ENCODE measurements around the gene CABLES1.

Gene CABLES1

GRCh38 chr18:23127090-23127489 is 8.2 kb upstream of the CABLES1 start:
- Histone ChIP-seq H2BK15ac (ENCODE audit: low read length) (no peak overlapping the region), H3K14ac (ENCODE audit: low read length) (no peak overlapping the region), H3K4ac (ENCODE audit: low read length) (no peak overlapping the region), H3K27ac (replicated peaks; ENCODE audit: low read length) (no peak overlapping the region), H4K91ac (ENCODE audit: low read depth, low read length, poor library complexity) (no peak overlapping the region), H3K9me3 (replicated peaks in 1 of 2; ENCODE audit: control insufficient read depth in 2 of 2, insufficient read depth in 1 of 2, low read depth in 1 of 2, low read length in 2 of 2) (no peaks in the 10 kb centered on the region), H2BK120ac (ENCODE audit: low read depth, low read length) (no peak overlapping the region), H4K8ac (ENCODE audit: low read depth, low read length) (no peak overlapping the region), H2AK5ac (ENCODE audit: low read depth, low read length) (no peak overlapping the region), H3K79me1 (ENCODE audit: low read depth, low read length) (no peaks in the 10 kb centered on the region), H3K23ac (ENCODE audit: low read depth, low read length, poor library complexity) (no peak overlapping the region), H2BK5ac (ENCODE audit: low read length) (no peak overlapping the region), H3K18ac (ENCODE audit: low read length) (no peak overlapping the region), H2BK12ac (ENCODE audit: low read length) (no peak overlapping the region), H3K4me3 (ENCODE audit: low read length in 2 of 2) (no peak overlapping the region), H2AFZ (ENCODE audit: low read length) (no peak overlapping the region), H3K4me1 (ENCODE audit: control insufficient read depth in 2 of 2, insufficient read depth in 1 of 2, low read depth in 1 of 2, low read length in 2 of 2) (peaks cover 0 to 6% of the 10 kb centered on the region in 2 donors), H3K27me3 (ENCODE audit: control insufficient read depth in 3 of 3, insufficient read depth in 3 of 3, low read depth in 1 of 3, low read length in 3 of 3) (no peaks in the 10 kb centered on the region), H3K9ac (ENCODE audit: low read depth, low read length, poor library complexity) (no peak overlapping the region), H3K36me3 (replicated peaks in 1 of 2; ENCODE audit: control insufficient read depth in 2 of 2, insufficient read depth in 2 of 2, low read length in 2 of 2) (no peaks in the 10 kb centered on the region), H3K4me2 (ENCODE audit: insufficient read depth, low read length, poor library complexity, severe bottlenecking) (no peak overlapping the region)
- WGBS, 2 donors (ENCODE audit: extremely low coverage in 2 of 2, insufficient read length in 2 of 2, insufficient replicate concordance in 1 of 2), result no CpG with 5 or more reads among the region's 6 CpGs
- no peak for DNase-seq (ENCODE audit: low spot score)

- H3K4me3 ChIP-seq (ENCODE audit: low read length in 2 of 2), result no peak overlapping the region
- H2BK12ac ChIP-seq (ENCODE audit: low read length), result no peak overlapping the region
- H3K4me2 ChIP-seq (ENCODE audit: insufficient read depth, low read length, poor library complexity, severe bottlenecking), result no peak overlapping the region
- H2AK5ac ChIP-seq (ENCODE audit: low read depth, low read length), result no peak overlapping the region
- no peak overlapping the region for H3K14ac ChIP-seq (ENCODE audit: low read length)
- H3K23ac ChIP-seq (ENCODE audit: low read depth, low read length, poor library complexity), result no peak overlapping the region
- H4K8ac ChIP-seq (ENCODE audit: low read depth, low read length), result no peak overlapping the region
- H3K36me3 ChIP-seq (replicated peaks in 1 of 2; ENCODE audit: control insufficient read depth in 2 of 2, insufficient read depth in 2 of 2, low read length in 2 of 2), result no peaks in the 10 kb centered on the region
- no peak overlapping the region for H3K9ac ChIP-seq (ENCODE audit: low read depth, low read length, poor library complexity)
- no CpG with 5 or more reads among the region's 8 CpGs for WGBS, 2 donors (ENCODE audit: extremely low coverage in 2 of 2, insufficient read length in 2 of 2, insufficient replicate concordance in 1 of 2)
- no peak for DNase-seq (ENCODE audit: low spot score)
- no peak overlapping the region for H3K4ac ChIP-seq (ENCODE audit: low read length)
- H3K18ac ChIP-seq (ENCODE audit: low read length), result no peak overlapping the region
- H3K79me1 ChIP-seq (ENCODE audit: low read depth, low read length), result no peaks in the 10 kb centered on the region
- no peak overlapping the region for H4K91ac ChIP-seq (ENCODE audit: low read depth, low read length, poor library complexity)
- H2BK120ac ChIP-seq (ENCODE audit: low read depth, low read length), result no peak overlapping the region
- peaks cover 0 to 4% of the 10 kb centered on the region in 2 donors for H3K4me1 ChIP-seq (ENCODE audit: control insufficient read depth in 2 of 2, insufficient read depth in 1 of 2, low read depth in 1 of 2, low read length in 2 of 2)
- H3K27me3 ChIP-seq (ENCODE audit: control insufficient read depth in 3 of 3, insufficient read depth in 3 of 3, low read depth in 1 of 3, low read length in 3 of 3), result peaks cover 0 to 4% (median 1%) of the 10 kb centered on the region in 3 experiments
- no peak overlapping the region for H2BK15ac ChIP-seq (ENCODE audit: low read length)
- H3K27ac ChIP-seq (replicated peaks; ENCODE audit: low read length), result no peak overlapping the region
- no peak overlapping the region for H2AFZ ChIP-seq (ENCODE audit: low read length)
- no peak overlapping the region for H2BK5ac ChIP-seq (ENCODE audit: low read length)
- no peaks in the 10 kb centered on the region for H3K9me3 ChIP-seq (replicated peaks in 1 of 2; ENCODE audit: control insufficient read depth in 2 of 2, insufficient read depth in 1 of 2, low read depth in 1 of 2, low read length in 2 of 2)
Observed at GRCh38 chr18:23129355-23130002, 5.8 kb upstream of the CABLES1 start.

- peaks cover 5% of the 10 kb centered on the region for H3K79me1 ChIP-seq (ENCODE audit: low read depth, low read length)
- no peak overlapping the region for H3K4ac ChIP-seq (ENCODE audit: low read length)
- 100% methylated on average over 1 of the region's 8 CpGs; no CpG with 5 or more reads in 1 of the 2 donors for WGBS, 2 donors (ENCODE audit: extremely low coverage in 2 of 2, insufficient read length in 2 of 2, insufficient replicate concordance in 1 of 2)
- H3K36me3 ChIP-seq (replicated peaks in 1 of 2; ENCODE audit: control insufficient read depth in 2 of 2, insufficient read depth in 2 of 2, low read length in 2 of 2), result no peaks in the 10 kb centered on the region
- no peak overlapping the region for H3K23ac ChIP-seq (ENCODE audit: low read depth, low read length, poor library complexity)
- H3K14ac ChIP-seq (ENCODE audit: low read length), result no peak overlapping the region
- no peak overlapping the region for H3K4me2 ChIP-seq (ENCODE audit: insufficient read depth, low read length, poor library complexity, severe bottlenecking)
- H3K9me3 ChIP-seq (replicated peaks in 1 of 2; ENCODE audit: control insufficient read depth in 2 of 2, insufficient read depth in 1 of 2, low read depth in 1 of 2, low read length in 2 of 2), result no peaks in the 10 kb centered on the region
- no peak overlapping the region for H3K18ac ChIP-seq (ENCODE audit: low read length)
- DNase-seq (ENCODE audit: low spot score), result peak; percentile 74
- H2BK12ac ChIP-seq (ENCODE audit: low read length), result no peak overlapping the region
- H2AFZ ChIP-seq (ENCODE audit: low read length), result no peak overlapping the region
- peaks cover 11 to 20% (median 14%) of the 10 kb centered on the region in 3 experiments for H3K27me3 ChIP-seq (ENCODE audit: control insufficient read depth in 3 of 3, insufficient read depth in 3 of 3, low read depth in 1 of 3, low read length in 3 of 3)
- H2AK5ac ChIP-seq (ENCODE audit: low read depth, low read length), result no peak overlapping the region
- H4K8ac ChIP-seq (ENCODE audit: low read depth, low read length), result no peak overlapping the region
- H3K27ac ChIP-seq (replicated peaks; ENCODE audit: low read length), result no peak overlapping the region
- no peak overlapping the region for H4K91ac ChIP-seq (ENCODE audit: low read depth, low read length, poor library complexity)
- peaks cover 2 to 12% of the 10 kb centered on the region in 2 donors for H3K4me1 ChIP-seq (ENCODE audit: control insufficient read depth in 2 of 2, insufficient read depth in 1 of 2, low read depth in 1 of 2, low read length in 2 of 2)
- H3K4me3 ChIP-seq (ENCODE audit: low read length in 2 of 2), result no peak overlapping the region
- H2BK15ac ChIP-seq (ENCODE audit: low read length), result no peak overlapping the region
- no peak overlapping the region for H3K9ac ChIP-seq (ENCODE audit: low read depth, low read length, poor library complexity)
- no peak overlapping the region for H2BK120ac ChIP-seq (ENCODE audit: low read depth, low read length)
- no peak overlapping the region for H2BK5ac ChIP-seq (ENCODE audit: low read length)
Observed at GRCh38 chr18:23131693-23132319, 3.5 kb upstream of the CABLES1 start.

Data from neuronal stem cell (in vitro differentiated cells).